Measurements from ENCODE around the gene DNAH10. TPM values are rescaled to one million over a fixed set of nuclear protein-coding genes. Genes with fewer than 3 reads are reported as not detected.

Gene DNAH10
- total RNA-seq, 1 experiment from 2014 or later = not detected

GRCh38 chr12:123937707-123938591, 175.8 kb downstream of the DNAH10 start:
- Histone ChIP-seq H3F3A (ENCODE audit: insufficient read depth, low read depth) (no peaks in the 10 kb centered on the region), H3K27ac (no peak overlapping the region), H3K4me1 (replicated peaks; ENCODE audit: insufficient read depth) (no peaks in the 10 kb centered on the region), H3K4me3 (no peak overlapping the region), H2AFZ (no peak overlapping the region), H4K20me1 (ENCODE audit: insufficient read depth) (no peaks in the 10 kb centered on the region), H3K9me2 (ENCODE audit: insufficient read depth) (no peaks in the 10 kb centered on the region), H3K9me3 (ENCODE audit: insufficient read depth, low read depth) (no peaks in the 10 kb centered on the region; the same call in 1 of the 2 replicates), H3K79me2 (ENCODE audit: low read depth) (no peaks in the 10 kb centered on the region), H3K4me2 (no peak overlapping the region), H3K27me3 (ENCODE audit: insufficient read depth, low read depth) (peaks cover 12% of the 10 kb centered on the region; the same call in 1 of the 2 replicates), H3K36me3 (ENCODE audit: low read depth) (no peaks in the 10 kb centered on the region)
- CTCF ChIA-PET = no interaction called here
- no peak for TF ChIP-seq EZH2 (IDR thresholded peaks at IDR 0.05; ENCODE audit: low read depth)
- no peak for DNase-seq
- intact Hi-C loops (cut with micrococcal nuclease; ENCODE audit: unreplicated experiment) = no loop called here
- POLR2A ChIA-PET (ENCODE audit: unreplicated experiment) = no interaction called here
- BruUV-seq (replicated peaks) = no TSS peak

DNA sequence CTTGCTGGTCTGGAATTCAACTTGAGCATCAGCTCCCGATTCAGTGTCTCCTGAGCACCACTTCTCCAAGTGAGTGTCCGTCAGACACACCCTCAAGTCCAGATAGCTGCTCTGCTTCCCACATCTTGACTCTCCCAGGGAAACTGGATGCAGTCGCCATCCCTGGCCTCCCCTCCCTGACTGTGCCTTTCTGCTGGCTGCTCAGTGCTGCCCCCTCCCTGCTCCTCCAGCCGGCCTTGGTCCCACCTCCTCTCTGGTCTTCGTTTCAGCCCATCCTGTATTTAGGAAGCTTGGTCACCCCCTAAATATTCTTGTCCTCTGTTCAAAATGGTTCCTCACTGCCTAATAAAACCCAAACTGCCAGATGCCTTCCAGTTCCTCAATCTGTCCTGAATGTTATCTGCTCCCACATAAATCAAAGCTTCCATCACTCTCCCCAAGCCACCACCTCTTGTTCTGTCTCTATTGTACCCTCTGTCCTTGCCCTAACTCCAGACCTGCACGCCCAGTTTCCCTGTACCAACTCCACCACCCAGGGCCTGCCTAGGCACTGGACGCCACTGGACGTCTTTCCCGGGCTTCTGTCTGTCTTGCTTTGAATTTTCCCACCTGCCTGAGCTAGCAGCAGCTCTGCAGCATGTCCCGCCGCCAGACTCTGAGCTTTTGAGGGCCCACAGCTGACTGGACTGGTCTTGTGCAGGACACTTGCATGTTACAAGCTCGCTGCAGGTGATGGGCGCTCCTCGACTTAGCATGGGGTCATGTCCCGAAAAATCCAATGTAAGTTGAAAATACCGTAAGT, 176.8 kb downstream of the DNAH10 start:
- ChIA-PET POLR2A (ENCODE audit: unreplicated experiment) (no interaction called here), CTCF (no interaction called here)
- H3K36me3 ChIP-seq (ENCODE audit: low read depth) = no peaks in the 10 kb centered on the region
- no peak overlapping the region for H3K4me2 ChIP-seq
- H3K79me2 ChIP-seq (ENCODE audit: low read depth) = no peaks in the 10 kb centered on the region
- H3K4me3 ChIP-seq = no peak overlapping the region
- H3K27ac ChIP-seq = no peak overlapping the region
- no peaks in the 10 kb centered on the region for H3K9me2 ChIP-seq (ENCODE audit: insufficient read depth)
- H4K20me1 ChIP-seq (ENCODE audit: insufficient read depth) = no peaks in the 10 kb centered on the region
- no peaks in the 10 kb centered on the region for H3K4me1 ChIP-seq (replicated peaks; ENCODE audit: insufficient read depth)
- no TSS peak for BruUV-seq (replicated peaks)
- intact Hi-C loops (cut with micrococcal nuclease; ENCODE audit: unreplicated experiment) = no loop called here
- no peak overlapping the region for H2AFZ ChIP-seq
- no peak for TF ChIP-seq CTCF (conservative IDR thresholded peaks at IDR 0.05)
- no peaks in the 10 kb centered on the region; the same call in 1 of the 2 replicates for H3K9me3 ChIP-seq (ENCODE audit: insufficient read depth, low read depth)
- H3F3A ChIP-seq (ENCODE audit: insufficient read depth, low read depth) = no peaks in the 10 kb centered on the region
- no peak for DNase-seq
- peaks cover 4% of the 10 kb centered on the region; the same call in 1 of the 2 replicates for H3K27me3 ChIP-seq (ENCODE audit: insufficient read depth, low read depth)

GRCh38 chr12:123939716-123940626, 177.9 kb downstream of the DNAH10 start:
- Histone ChIP-seq H3K4me1 (replicated peaks; ENCODE audit: insufficient read depth) (no peaks in the 10 kb centered on the region), H3K9me2 (ENCODE audit: insufficient read depth) (no peaks in the 10 kb centered on the region), H3K27me3 (ENCODE audit: insufficient read depth, low read depth) (no peaks in the 10 kb centered on the region), H3K27ac (no peak overlapping the region), H3K36me3 (ENCODE audit: low read depth) (no peaks in the 10 kb centered on the region), H3K79me2 (ENCODE audit: low read depth) (no peaks in the 10 kb centered on the region), H3F3A (ENCODE audit: insufficient read depth, low read depth) (no peaks in the 10 kb centered on the region), H4K20me1 (ENCODE audit: insufficient read depth) (no peaks in the 10 kb centered on the region), H2AFZ (no peak overlapping the region), H3K9me3 (ENCODE audit: insufficient read depth, low read depth) (no peaks in the 10 kb centered on the region; the same call in 1 of the 2 replicates), H3K4me2 (no peak overlapping the region), H3K4me3 (no peak overlapping the region)
- CTCF ChIA-PET = no interaction called here
- intact Hi-C loops (cut with micrococcal nuclease; ENCODE audit: unreplicated experiment) = no loop called here
- DNase-seq = no peak
- POLR2A ChIA-PET (ENCODE audit: unreplicated experiment) = no interaction called here
- TF ChIP-seq EZH2 (IDR thresholded peaks at IDR 0.05; ENCODE audit: low read depth) = no peak
- no peak for TF ChIP-seq CTCF (conservative IDR thresholded peaks at IDR 0.05)
- no TSS peak for BruUV-seq (replicated peaks)
